ENCODE results near the gene KPNA3.
"Not testable (repeated sequence)": the region's sequence is repeated elsewhere in the genome, so short reads cannot be mapped to it uniquely, and the experiment has no call there.

The KPNA3 gene

DNA sequence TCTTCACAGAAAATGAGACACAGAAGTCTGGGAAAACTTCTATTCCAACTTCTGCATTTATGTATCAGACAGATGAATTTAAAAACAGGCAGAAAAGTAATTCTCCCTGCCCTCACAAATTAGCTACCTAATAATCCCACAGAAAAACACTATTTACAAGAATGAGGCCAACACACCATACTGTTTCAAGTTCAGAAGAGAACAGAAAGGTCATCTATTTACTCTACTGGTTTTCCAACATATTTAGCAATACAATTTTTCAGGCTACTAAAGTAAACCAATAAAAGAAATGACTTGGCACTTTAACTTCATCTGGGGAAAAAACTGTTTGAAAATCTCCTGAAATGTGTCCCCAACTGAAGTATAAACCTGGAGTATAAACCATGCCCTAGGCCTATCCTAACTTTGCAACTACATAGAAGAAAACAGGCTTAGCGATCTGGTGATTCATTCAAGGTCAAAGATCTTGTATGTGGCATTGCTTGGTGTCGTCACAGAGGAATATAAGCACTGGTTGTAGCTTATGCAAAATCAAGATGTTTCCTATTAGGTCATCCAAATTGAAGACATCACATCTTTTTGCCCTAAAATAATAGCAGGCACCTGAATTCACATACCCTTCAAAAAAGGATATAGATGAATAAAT is 81.1 kb downstream of the KPNA3 start:
- Histone ChIP-seq H3K36me3 (replicated peaks) (peaks cover 17% of the 10 kb centered on the region), H3K27me3 (replicated peaks) (no peaks in the 10 kb centered on the region), H3K27ac (no peak overlapping the region), H3K4me3 (ENCODE audit: low read depth, low read length) (no peak overlapping the region)
- TF ChIP-seq, protein P1, sequence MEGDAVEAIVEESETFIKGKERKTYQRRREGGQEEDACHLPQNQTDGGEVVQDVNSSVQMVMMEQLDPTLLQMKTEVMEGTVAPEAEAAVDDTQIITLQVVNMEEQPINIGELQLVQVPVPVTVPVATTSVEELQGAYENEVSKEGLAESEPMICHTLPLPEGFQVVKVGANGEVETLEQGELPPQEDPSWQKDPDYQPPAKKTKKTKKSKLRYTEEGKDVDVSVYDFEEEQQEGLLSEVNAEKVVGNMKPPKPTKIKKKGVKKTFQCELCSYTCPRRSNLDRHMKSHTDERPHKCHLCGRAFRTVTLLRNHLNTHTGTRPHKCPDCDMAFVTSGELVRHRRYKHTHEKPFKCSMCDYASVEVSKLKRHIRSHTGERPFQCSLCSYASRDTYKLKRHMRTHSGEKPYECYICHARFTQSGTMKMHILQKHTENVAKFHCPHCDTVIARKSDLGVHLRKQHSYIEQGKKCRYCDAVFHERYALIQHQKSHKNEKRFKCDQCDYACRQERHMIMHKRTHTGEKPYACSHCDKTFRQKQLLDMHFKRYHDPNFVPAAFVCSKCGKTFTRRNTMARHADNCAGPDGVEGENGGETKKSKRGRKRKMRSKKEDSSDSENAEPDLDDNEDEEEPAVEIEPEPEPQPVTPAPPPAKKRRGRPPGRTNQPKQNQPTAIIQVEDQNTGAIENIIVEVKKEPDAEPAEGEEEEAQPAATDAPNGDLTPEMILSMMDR (IDR thresholded peaks at IDR 0.05; ENCODE audit: low read depth, low read length, missing control alignments), result no peak
- DNase-seq, result peak; percentile 78
- in situ Hi-C loops (cut with HindIII; ENCODE audit: low pct_ligation_motif_present, low sequenced_read_pairs), result no loop called here

DNA sequence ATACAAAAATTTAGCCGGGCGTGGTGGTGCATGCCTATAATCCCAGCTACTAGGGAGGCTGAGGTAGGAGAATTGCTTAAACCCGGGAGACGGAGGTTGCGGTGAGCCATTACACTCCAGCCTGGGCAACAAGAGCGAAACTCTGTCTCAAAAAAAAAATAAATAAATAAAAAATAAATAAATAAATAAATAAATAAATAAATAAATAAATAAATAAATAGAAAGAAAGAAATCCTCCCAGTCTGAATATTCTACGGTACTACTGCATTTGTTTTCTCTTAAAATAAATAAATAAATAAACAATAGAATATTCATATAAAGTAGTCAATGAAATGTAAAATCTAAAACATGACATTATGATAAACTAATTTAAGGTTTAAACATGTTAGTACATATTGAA is 88.2 kb downstream of the KPNA3 start:
- H3K27ac ChIP-seq; H3K4me3 ChIP-seq (ENCODE audit: low read depth, low read length); in situ Hi-C loops (cut with HindIII; ENCODE audit: low pct_ligation_motif_present, low sequenced_read_pairs); DNase-seq; H3K27me3 ChIP-seq (replicated peaks): not testable (repeated sequence)
- H3K36me3 ChIP-seq (replicated peaks), result peaks cover 24% of the 10 kb centered on the region

DNA sequence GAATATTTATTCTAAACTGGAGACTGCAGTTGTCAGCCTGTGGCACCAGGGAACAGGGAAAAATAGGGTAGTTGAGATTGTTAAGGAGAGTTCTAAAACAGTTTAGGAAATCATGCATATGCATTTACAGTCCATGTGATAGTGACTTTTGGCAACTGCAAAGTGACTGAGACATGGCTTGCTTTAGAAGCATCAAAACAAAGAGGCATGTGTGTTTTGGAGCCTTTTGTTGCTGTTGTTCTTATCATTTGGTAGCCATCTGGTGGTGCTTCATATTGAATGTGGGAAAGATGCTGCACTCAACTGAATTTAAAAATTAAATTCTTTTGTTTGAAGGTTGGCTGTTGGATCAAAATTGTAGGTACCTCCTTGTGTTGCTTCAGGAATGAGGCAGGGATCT is 91.0 kb downstream of the KPNA3 start:
- no peak overlapping the region for H3K27ac ChIP-seq
- no peak overlapping the region for H3K4me3 ChIP-seq (ENCODE audit: low read depth, low read length)
- in situ Hi-C loops (cut with HindIII; ENCODE audit: low pct_ligation_motif_present, low sequenced_read_pairs), result no loop called here
- TF ChIP-seq, protein P1 (IDR thresholded peaks at IDR 0.05; ENCODE audit: low read depth, low read length, missing control alignments), result no peak
- H3K36me3 ChIP-seq (replicated peaks), result peaks cover 16% of the 10 kb centered on the region
- no peaks in the 10 kb centered on the region for H3K27me3 ChIP-seq (replicated peaks)
- DNase-seq, result no peak

DNA sequence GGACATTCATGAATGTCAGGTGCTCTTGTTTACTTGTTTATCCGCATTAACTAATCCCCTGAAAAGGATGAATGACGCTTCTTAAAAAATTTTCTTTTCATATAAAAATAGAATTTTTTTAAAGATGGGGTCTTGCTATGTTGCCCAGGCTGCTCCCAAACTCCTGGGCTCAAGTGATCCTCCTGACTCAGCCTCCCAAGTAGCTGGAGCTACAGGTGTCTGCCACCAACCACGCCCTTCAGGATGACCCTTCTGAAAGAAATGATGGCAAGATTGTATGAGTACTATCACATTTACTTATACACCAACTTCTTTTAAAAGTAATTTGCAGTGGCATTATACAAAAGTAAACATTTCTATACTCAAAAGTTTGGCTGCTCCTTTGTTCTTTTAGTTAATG is 95.0 kb downstream of the KPNA3 start:
- H3K4me3 ChIP-seq (ENCODE audit: low read depth, low read length), result no peak overlapping the region
- no peak for DNase-seq
- TF ChIP-seq, protein P1 (IDR thresholded peaks at IDR 0.05; ENCODE audit: low read depth, low read length, missing control alignments), result no peak
- in situ Hi-C loops (cut with HindIII; ENCODE audit: low pct_ligation_motif_present, low sequenced_read_pairs), result no loop called here
- H3K27me3 ChIP-seq (replicated peaks), result no peaks in the 10 kb centered on the region
- H3K27ac ChIP-seq, result no peak overlapping the region
- H3K36me3 ChIP-seq (replicated peaks), result peaks cover 9% of the 10 kb centered on the region

DNA sequence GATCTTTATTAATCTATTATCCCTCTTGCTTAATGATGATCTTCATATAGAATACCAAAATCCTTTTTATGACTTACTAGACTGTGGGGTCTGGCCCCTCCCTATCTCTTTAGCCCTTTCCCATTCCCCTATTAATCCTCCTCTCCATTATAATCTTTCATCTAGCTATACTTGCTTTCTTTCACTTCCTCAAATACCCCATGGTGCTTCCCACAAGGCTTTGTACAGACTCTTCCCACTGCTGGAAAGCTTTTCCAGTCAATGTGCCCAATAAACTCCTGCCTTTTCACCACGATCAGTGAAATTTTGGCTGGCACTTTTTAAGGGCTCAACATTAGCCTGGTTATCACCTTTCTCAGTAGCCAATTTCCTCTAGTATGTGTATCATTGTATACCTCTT is 98.0 kb downstream of the KPNA3 start:
- DNase-seq, result no peak
- Histone ChIP-seq H3K36me3 (replicated peaks) (no peaks in the 10 kb centered on the region), H3K27me3 (replicated peaks) (no peaks in the 10 kb centered on the region), H3K27ac (no peak overlapping the region), H3K4me3 (ENCODE audit: low read depth, low read length) (no peak overlapping the region)
- TF ChIP-seq, protein P1 (IDR thresholded peaks at IDR 0.05; ENCODE audit: low read depth, low read length, missing control alignments), result no peak
- in situ Hi-C loops (cut with HindIII; ENCODE audit: low pct_ligation_motif_present, low sequenced_read_pairs), result no loop called here

DNA sequence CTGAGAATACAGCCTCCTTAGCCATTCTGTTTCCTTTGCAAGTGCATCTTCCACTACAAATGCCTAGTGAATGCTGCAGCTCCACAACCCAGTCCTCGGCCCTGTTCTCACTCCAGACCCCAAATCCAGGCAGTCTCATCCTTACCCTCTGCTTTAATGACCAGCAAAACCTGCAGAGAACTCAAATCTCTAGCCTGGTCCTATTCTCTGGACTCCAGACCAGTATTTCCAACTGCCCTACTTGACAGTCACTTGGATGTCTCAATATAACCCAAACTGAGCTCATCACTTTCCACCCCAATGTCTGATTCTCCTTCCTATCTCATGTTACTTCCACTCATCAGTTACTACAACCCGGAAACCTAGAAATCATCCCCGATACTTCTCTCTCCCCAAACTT is 98.6 kb downstream of the KPNA3 start:
- TF ChIP-seq, protein P1 (IDR thresholded peaks at IDR 0.05; ENCODE audit: low read depth, low read length, missing control alignments), result no peak
- DNase-seq, result no peak
- no peaks in the 10 kb centered on the region for H3K27me3 ChIP-seq (replicated peaks)
- H3K4me3 ChIP-seq (ENCODE audit: low read depth, low read length), result no peak overlapping the region
- no peaks in the 10 kb centered on the region for H3K36me3 ChIP-seq (replicated peaks)
- in situ Hi-C loops (cut with HindIII; ENCODE audit: low pct_ligation_motif_present, low sequenced_read_pairs), result no loop called here
- H3K27ac ChIP-seq, result no peak overlapping the region
